ENCODE data around the gene CLSTN2. TPM values are rescaled to one million over a fixed set of nuclear protein-coding genes. Genes with fewer than 3 reads are reported as not detected.
A peak's percentile ranks its signal among the peaks of the same experiment; 100 is the strongest.

CLSTN2 gene
- total RNA-seq, 1 experiment from 2014 or later = 0.68 TPM

DNA sequence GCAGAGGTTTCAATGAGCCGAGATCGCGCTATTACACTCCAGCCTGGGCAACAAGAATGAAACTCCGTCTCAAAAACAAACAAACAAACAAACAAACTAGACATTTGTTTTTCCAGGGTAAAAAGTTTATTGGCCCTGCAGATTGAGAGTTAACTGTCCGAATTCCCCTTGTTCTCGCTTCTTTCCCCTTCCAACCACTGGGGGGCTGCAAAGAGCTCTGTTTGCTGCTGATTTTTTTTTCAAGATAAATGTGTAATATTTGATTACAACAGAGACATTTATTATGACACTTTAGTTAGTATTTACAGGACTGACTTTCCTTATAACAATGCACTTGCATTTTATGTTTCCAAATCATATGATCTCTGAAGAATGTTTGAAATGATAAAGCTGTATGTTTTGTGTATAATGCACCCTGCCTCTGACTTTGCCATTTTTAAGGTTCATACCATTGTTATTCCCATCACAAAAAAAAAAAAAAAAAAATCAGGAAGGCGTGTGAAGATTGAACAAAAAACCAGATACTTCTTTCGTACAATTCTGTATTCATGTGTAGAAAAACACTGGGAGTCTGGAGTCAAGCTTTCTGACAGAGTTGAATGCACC lies 2.8 kb downstream of the CLSTN2 start:
- H4K20me1 ChIP-seq (ENCODE audit: control insufficient read depth, insufficient read depth, insufficient read length) = no peaks in the 10 kb centered on the region
- peaks cover 0 to 3% of the 10 kb centered on the region in 2 experiments; a peak in 2 of 5 replicates for H3K9me3 Mint-ChIP-seq
- peaks cover 14% of the 10 kb centered on the region in 2 experiments for H3K4me1 Mint-ChIP-seq
- H2AFZ ChIP-seq (ENCODE audit: low read length) = no peak overlapping the region
- no peak overlapping the region for H2BK20ac ChIP-seq (ENCODE audit: low read depth, low read length, poor library complexity, severe bottlenecking)
- H3K14ac ChIP-seq (ENCODE audit: insufficient read depth, low read length) = no peak overlapping the region
- no peak overlapping the region for H3K18ac ChIP-seq (ENCODE audit: insufficient read length, low read depth, low read length)
- H2BK5ac ChIP-seq (ENCODE audit: insufficient read length, low read length) = no peak overlapping the region
- no peak overlapping the region for H3K4me3 Mint-ChIP-seq
- H3T11ph ChIP-seq (ENCODE audit: low read length) = no peak overlapping the region
- H2BK12ac ChIP-seq (ENCODE audit: insufficient read length, low read depth, low read length) = no peak overlapping the region
- H3K56ac ChIP-seq (ENCODE audit: insufficient read length, low read depth, low read length) = no peak overlapping the region
- H3K9me3 ChIP-seq (ENCODE audit: control insufficient read depth, low read depth, low read length) = no peaks in the 10 kb centered on the region
- H3K4ac ChIP-seq (ENCODE audit: low read depth, low read length) = no peak overlapping the region
- H4K8ac ChIP-seq (replicated peaks; ENCODE audit: insufficient read length, low read depth, low read length) = no peak overlapping the region
- no peak overlapping the region for H4K91ac ChIP-seq (ENCODE audit: insufficient read length, low read depth, low read length)
- H3K79me2 ChIP-seq (ENCODE audit: insufficient read depth, low read length) = no peaks in the 10 kb centered on the region
- no peak overlapping the region for H2BK120ac ChIP-seq (ENCODE audit: low read depth, low read length, poor library complexity, severe bottlenecking)
- H3K23ac ChIP-seq (ENCODE audit: insufficient read length, low read depth, low read length) = no peak overlapping the region
- H3K79me1 ChIP-seq (ENCODE audit: insufficient read depth, low read depth, low read length, poor library complexity, severe bottlenecking) = no peaks in the 10 kb centered on the region
- no peak overlapping the region for H4K5ac ChIP-seq (ENCODE audit: insufficient read length, low read depth, low read length)
- no peak overlapping the region for H2AK5ac ChIP-seq (ENCODE audit: insufficient read length, low read length)
- DNase-seq = no peak
- H3K36me3 Mint-ChIP-seq (ENCODE audit: insufficient read depth in 1 of 3, low read depth in 3 of 3) = no peaks in the 10 kb centered on the region
- TF ChIP-seq, protein P1, sequence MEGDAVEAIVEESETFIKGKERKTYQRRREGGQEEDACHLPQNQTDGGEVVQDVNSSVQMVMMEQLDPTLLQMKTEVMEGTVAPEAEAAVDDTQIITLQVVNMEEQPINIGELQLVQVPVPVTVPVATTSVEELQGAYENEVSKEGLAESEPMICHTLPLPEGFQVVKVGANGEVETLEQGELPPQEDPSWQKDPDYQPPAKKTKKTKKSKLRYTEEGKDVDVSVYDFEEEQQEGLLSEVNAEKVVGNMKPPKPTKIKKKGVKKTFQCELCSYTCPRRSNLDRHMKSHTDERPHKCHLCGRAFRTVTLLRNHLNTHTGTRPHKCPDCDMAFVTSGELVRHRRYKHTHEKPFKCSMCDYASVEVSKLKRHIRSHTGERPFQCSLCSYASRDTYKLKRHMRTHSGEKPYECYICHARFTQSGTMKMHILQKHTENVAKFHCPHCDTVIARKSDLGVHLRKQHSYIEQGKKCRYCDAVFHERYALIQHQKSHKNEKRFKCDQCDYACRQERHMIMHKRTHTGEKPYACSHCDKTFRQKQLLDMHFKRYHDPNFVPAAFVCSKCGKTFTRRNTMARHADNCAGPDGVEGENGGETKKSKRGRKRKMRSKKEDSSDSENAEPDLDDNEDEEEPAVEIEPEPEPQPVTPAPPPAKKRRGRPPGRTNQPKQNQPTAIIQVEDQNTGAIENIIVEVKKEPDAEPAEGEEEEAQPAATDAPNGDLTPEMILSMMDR (conservative IDR thresholded peaks at IDR 0.05) = peak; percentile 82
- H3K9ac ChIP-seq (ENCODE audit: extremely low read depth, insufficient read length, low read length) = no peak overlapping the region
- no CpG with 5 or more reads among the region's 8 CpGs for WGBS (ENCODE audit: extremely low coverage, insufficient read length, low lambda C conversion rate)
- no peak overlapping the region for H3K4me2 ChIP-seq (ENCODE audit: insufficient read depth, insufficient read length, low read length)
- no peaks in the 10 kb centered on the region for H3K4me1 ChIP-seq (ENCODE audit: insufficient read depth, low read length)
- peaks cover 10% of the 10 kb centered on the region for H3K23me2 ChIP-seq (ENCODE audit: insufficient read length, low read depth, low read length, poor library complexity, severe bottlenecking)
- peaks cover 85% of the 10 kb centered on the region for H3K27me3 Mint-ChIP-seq (ENCODE audit: low read depth)
- H3K27ac Mint-ChIP-seq = no peak overlapping the region
- H3K27ac ChIP-seq (ENCODE audit: insufficient read length, low read depth, low read length) = no peak overlapping the region
- H3K27me3 ChIP-seq (ENCODE audit: insufficient read depth, low read length) = peaks cover 15% of the 10 kb centered on the region
- no peak overlapping the region for H2BK15ac ChIP-seq (ENCODE audit: low read depth, low read length)

Data from H9 (cell line).